Naive thymus-derived CD4-positive, alpha-beta T cell (primary cell): ENCODE measurements around the gene TMEM245. TPM values are rescaled to one million over a fixed set of nuclear protein-coding genes. Genes with fewer than 3 reads are reported as not detected.

Experiments
- ATAC-seq: fragments of 150-1000 bp; cut with Tn5 transposase; 2 replicates; pipeline ENCODE4 v1.10.0; 2021; ENCODE audit warnings: mild to moderate bottlenecking, moderate library complexity
- CTCF ChIA-PET: fragments of 350-600 bp; sonication (Branson Sonifier 250); formaldehyde crosslinking; loops from one replicate; lab custom pipeline; 2021; ENCODE audit warnings: antibody characterized with exemption; lab: Charles Lee
- POLR2A ChIA-PET: fragments of 350-600 bp; sonication (Branson Sonifier 250); formaldehyde crosslinking; loops from one replicate; lab custom pipeline; 2021; ENCODE audit warnings: antibody characterized with exemption, inconsistent platforms; lab: Charles Lee
- DNase-seq, 9 donors: peaks; one replicate each; pipeline versions ENCODE4 v3.0.0 to v3.0.0-alpha.2; 2020 to 2022; ENCODE audit warnings: mixed read lengths in 1 of 9
- H3K27ac ChIP-seq: one replicate; pipeline ENCODE4 v1.7.0; 2013; ENCODE audit warnings: mild to moderate bottlenecking, low read depth, low read length, moderate library complexity
- H3K27me3 ChIP-seq, 2 donors: one replicate each; pipeline ENCODE4 v1.7.0; 2013; ENCODE audit warnings: low read length in 2 of 2, mild to moderate bottlenecking in 2 of 2, moderate library complexity in 2 of 2; ENCODE audit not compliant: control insufficient read depth in 2 of 2, insufficient read depth in 2 of 2
- H3K36me3 ChIP-seq, 3 experiments: 1 replicate in 2 of 3; 2 replicates in 1 of 3; pipeline ENCODE4 v1.7.0; 2013; ENCODE audit warnings: low read length in 3 of 3, mild to moderate bottlenecking in 3 of 3, moderate library complexity in 1 of 3; ENCODE audit not compliant: insufficient read depth in 3 of 3, control insufficient read depth in 2 of 3
- H3K4me1 ChIP-seq, 2 donors: one replicate each; pipeline ENCODE4 v1.7.0; 2013; ENCODE audit warnings: low read length in 2 of 2, mild to moderate bottlenecking in 2 of 2, moderate library complexity in 1 of 2; ENCODE audit not compliant: control insufficient read depth in 2 of 2, insufficient read depth in 2 of 2
- H3K4me3 ChIP-seq: 2 replicates; pipeline ENCODE4 v1.7.0; 2013; ENCODE audit warnings: mild to moderate bottlenecking, low read length
- H3K9me3 ChIP-seq, 3 experiments: 1 replicate in 2 of 3; 2 replicates in 1 of 3; pipeline ENCODE4 v1.7.0; 2013; ENCODE audit warnings: low read length in 3 of 3; ENCODE audit not compliant: control insufficient read depth in 2 of 3
- H3K27ac Mint-ChIP-seq, 9 donors: one replicate each; pipeline ENCODE4 v1.8.0; 2020 to 2022; ENCODE audit warnings: mixed read lengths in 9 of 9, mild to moderate bottlenecking in 8 of 9, moderate library complexity in 5 of 9, inconsistent platforms in 2 of 9
- H3K27me3 Mint-ChIP-seq, 5 donors: one replicate each; pipeline ENCODE4 v1.8.0; 2021 to 2022; ENCODE audit warnings: mixed read lengths in 5 of 5, mild to moderate bottlenecking in 1 of 5
- H3K36me3 Mint-ChIP-seq, 5 donors: one replicate each; pipeline ENCODE4 v1.8.0; 2020 to 2022; ENCODE audit warnings: mixed read lengths in 5 of 5, mild to moderate bottlenecking in 3 of 5, inconsistent platforms in 1 of 5
- H3K4me1 Mint-ChIP-seq, 7 donors: one replicate each; pipeline ENCODE4 v1.8.0; 2020 to 2022; ENCODE audit warnings: mixed read lengths in 7 of 7, mild to moderate bottlenecking in 3 of 7, inconsistent platforms in 1 of 7
- H3K4me3 Mint-ChIP-seq, 10 donors: one replicate each; pipeline ENCODE4 v1.8.0; 2020 to 2022; ENCODE audit warnings: mild to moderate bottlenecking in 10 of 10, mixed read lengths in 10 of 10, moderate library complexity in 6 of 10, inconsistent platforms in 2 of 10
- H3K9me3 Mint-ChIP-seq, 11 donors: one replicate each; pipeline ENCODE4 v1.8.0; 2020 to 2022; ENCODE audit warnings: mixed read lengths in 11 of 11, mild to moderate bottlenecking in 4 of 11, inconsistent platforms in 1 of 11, moderate library complexity in 1 of 11
- intact Hi-C, 2 donors: fragments of 100-400 bp; cut with micrococcal nuclease; formaldehyde crosslinking; loops; one replicate each; pipeline ENCODE4 v1.15.1; 2023
- polyA plus RNA-seq, 2 donors: library from polyadenylated mRNA; unstranded; fragments of 300-500 nt; fragmentation: Illumina TruSeq; gene quantifications; one replicate each; pipeline ENCODE4 v1.2.3, GENCODE V29; 2021
- total RNA-seq, 6 experiments: library from RNA in 5 of 6; stranded (reverse) in 5 of 6; gene quantifications; 1 replicate in 5 of 6; 2 replicates in 1 of 6; pipeline ENCODE4 v1.2.3 and lab custom pipeline; 2021 to 2026

The TMEM245 gene
- total and polyA plus RNA-seq, 7 experiments from 2014 or later: 25.5 to 76.7 (median 29.2) TPM

DNA sequence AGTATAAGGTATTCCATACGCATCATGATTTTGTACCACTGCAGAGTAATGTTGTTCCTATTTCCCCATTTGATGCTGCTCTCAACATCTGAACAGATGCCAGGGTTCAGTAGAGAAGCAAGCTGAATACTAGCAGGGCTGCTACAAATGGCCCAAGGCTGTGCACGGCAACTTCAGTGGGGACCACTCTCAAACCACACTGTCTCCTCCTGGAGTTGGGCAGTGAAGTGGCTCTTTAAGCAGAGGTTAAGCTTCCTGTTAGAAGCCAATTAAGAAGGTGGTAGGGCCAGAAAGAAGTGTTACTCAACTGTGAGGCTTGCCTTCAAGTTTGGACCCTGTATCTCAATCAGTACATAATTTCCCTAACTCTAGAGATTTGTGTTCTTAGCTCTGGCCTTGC lies 32.0 kb downstream of the TMEM245 start:
- H3K9me3 ChIP-seq: no peaks in the 10 kb centered on the region
- Mint-ChIP-seq H3K36me3 (peaks cover 17 to 71% (median 42%) of the 10 kb centered on the region in 5 donors), H3K27me3 (no peaks in the 10 kb centered on the region), H3K27ac (peak overlapping the region in 1 of 9 donors; percentile 28), H3K4me1 (peaks cover 5 to 29% (median 15%) of the 10 kb centered on the region in 7 donors), H3K4me3 (no peak overlapping the region), H3K9me3 (no peaks in the 10 kb centered on the region)
- H3K36me3 ChIP-seq: peaks cover 11 to 55% (median 14%) of the 10 kb centered on the region in 3 experiments
- no peak overlapping the region for H3K27ac ChIP-seq
- no peak for DNase-seq
- intact Hi-C loops: loop anchor here in 1 of 2 donors (2.0 kb wide), 1 partner anchor 13 kb away; no protein-coding TSS in a partner anchor
- no peak overlapping the region for H3K4me3 ChIP-seq
- H3K27me3 ChIP-seq: no peaks in the 10 kb centered on the region
- H3K4me1 ChIP-seq: no peaks in the 10 kb centered on the region
- ChIA-PET CTCF (interaction anchor here (0.6 to 0.9 kb wide), 2 partner anchors 9 to 13 kb away, joined by 3 to 4 read pairs; no protein-coding TSS in a partner anchor), POLR2A (interaction anchor here (0.7 to 2.4 kb wide), 5 partner anchors 10 to 45 kb away, joined by 3 to 9 read pairs (median 3); no protein-coding TSS in a partner anchor)
- ATAC-seq: no peak

- intact Hi-C loops: loop anchor here in 1 of 2 donors (2.0 kb wide), 1 partner anchor 15 kb away; no protein-coding TSS in a partner anchor
- Histone ChIP-seq H3K36me3 (peaks cover 8 to 48% (median 14%) of the 10 kb centered on the region in 3 experiments), H3K4me1 (no peaks in the 10 kb centered on the region), H3K27me3 (no peaks in the 10 kb centered on the region), H3K4me3 (no peak overlapping the region), H3K27ac (no peak overlapping the region), H3K9me3 (no peaks in the 10 kb centered on the region)
- CTCF ChIA-PET: no interaction called here
- no peak overlapping the region for H3K4me3 Mint-ChIP-seq
- H3K36me3 Mint-ChIP-seq: peaks cover 8 to 59% (median 32%) of the 10 kb centered on the region in 5 donors
- ATAC-seq (peak; percentile 72), DNase-seq (no peak)
- peaks cover 6 to 20% (median 9%) of the 10 kb centered on the region in 7 donors for H3K4me1 Mint-ChIP-seq
- POLR2A ChIA-PET: no interaction called here
- H3K9me3 Mint-ChIP-seq: no peaks in the 10 kb centered on the region
- H3K27ac Mint-ChIP-seq: peak overlapping the region in 2 of 9 donors; percentile 31 to 43
- no peaks in the 10 kb centered on the region for H3K27me3 Mint-ChIP-seq
Measured at GRCh38 chr9:109086221-109086620, 33.5 kb downstream of the TMEM245 start.

GRCh38 chr9:109085510-109085909 lies 34.2 kb downstream of the TMEM245 start:
- DNase-seq (no peak), ATAC-seq (no peak)
- Histone ChIP-seq H3K4me1 (no peaks in the 10 kb centered on the region), H3K36me3 (peaks cover 8 to 42% (median 14%) of the 10 kb centered on the region in 3 experiments), H3K4me3 (no peak overlapping the region), H3K27me3 (no peaks in the 10 kb centered on the region), H3K9me3 (no peaks in the 10 kb centered on the region), H3K27ac (no peak overlapping the region)
- ChIA-PET POLR2A (no interaction called here), CTCF (no interaction called here)
- no peaks in the 10 kb centered on the region for H3K27me3 Mint-ChIP-seq
- no peaks in the 10 kb centered on the region for H3K9me3 Mint-ChIP-seq
- H3K4me1 Mint-ChIP-seq: peaks cover 6 to 17% (median 9%) of the 10 kb centered on the region in 7 donors
- H3K4me3 Mint-ChIP-seq: no peak overlapping the region
- H3K36me3 Mint-ChIP-seq: peaks cover 8 to 53% (median 28%) of the 10 kb centered on the region in 5 donors
- peak overlapping the region in 2 of 9 donors; percentile 5 to 13 for H3K27ac Mint-ChIP-seq
- intact Hi-C loops: loop anchor here in 1 of 2 donors (1.0 kb wide), 1 partner anchor 9 kb away; no protein-coding TSS in a partner anchor

DNA sequence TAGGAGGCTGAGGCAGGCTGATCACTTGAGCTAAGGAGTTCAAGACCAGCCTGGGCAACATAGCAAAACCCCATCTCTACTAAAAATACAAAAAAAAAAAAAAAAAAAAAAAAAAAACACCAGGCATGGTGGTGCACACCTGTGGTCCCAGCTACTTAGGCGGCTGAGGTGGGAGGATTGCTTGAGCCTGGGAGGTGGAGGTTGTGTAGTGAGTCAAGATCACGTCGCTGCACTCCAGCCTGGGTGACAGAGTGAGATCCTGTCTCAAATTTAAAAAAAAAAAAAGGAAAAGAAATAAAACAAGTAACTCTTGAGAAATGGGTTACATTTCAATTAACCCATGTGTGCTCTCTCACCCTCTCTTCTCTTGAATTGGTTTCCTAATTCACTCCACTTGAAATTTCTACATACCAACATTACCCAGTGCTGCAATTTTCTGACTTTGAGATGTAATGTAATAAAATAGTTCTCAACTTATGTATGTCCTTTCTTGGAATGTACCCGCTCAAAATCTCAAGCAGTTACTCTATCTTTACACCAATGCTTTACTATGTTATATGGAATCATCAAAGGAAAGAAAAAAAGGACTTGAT lies 35.8 kb downstream of the TMEM245 start:
- ATAC-seq (no peak), DNase-seq (no peak)
- Histone ChIP-seq H3K27me3 (no peaks in the 10 kb centered on the region), H3K4me1 (no peaks in the 10 kb centered on the region), H3K27ac (no peak overlapping the region), H3K4me3 (no peak overlapping the region), H3K9me3 (no peaks in the 10 kb centered on the region), H3K36me3 (peaks cover 18 to 43% (median 27%) of the 10 kb centered on the region in 3 experiments)
- peaks cover 15 to 60% (median 38%) of the 10 kb centered on the region in 5 donors for H3K36me3 Mint-ChIP-seq
- CTCF ChIA-PET: no interaction called here
- no peak overlapping the region for H3K4me3 Mint-ChIP-seq
- POLR2A ChIA-PET: interaction anchor here (0.5 to 0.7 kb wide), 2 partner anchors 27 to 36 kb away, joined by 3 read pairs; no protein-coding TSS in a partner anchor
- peak overlapping the region in 1 of 9 donors; percentile 16 for H3K27ac Mint-ChIP-seq
- peaks cover 6 to 17% (median 10%) of the 10 kb centered on the region in 7 donors for H3K4me1 Mint-ChIP-seq
- intact Hi-C loops: loop anchor here (2.0 to 5.0 kb wide), 2 partner anchors 15 to 33 kb away; partner anchors contain the start of gene TMEM245 (in 2 of the 2)
- H3K27me3 Mint-ChIP-seq: no peaks in the 10 kb centered on the region
- no peaks in the 10 kb centered on the region for H3K9me3 Mint-ChIP-seq

- peaks cover 22 to 60% (median 46%) of the 10 kb centered on the region in 5 donors for H3K36me3 Mint-ChIP-seq
- peaks cover 6 to 15% (median 10%) of the 10 kb centered on the region in 7 donors for H3K4me1 Mint-ChIP-seq
- no peaks in the 10 kb centered on the region for H3K9me3 Mint-ChIP-seq
- H3K27me3 Mint-ChIP-seq: no peaks in the 10 kb centered on the region
- ATAC-seq (no peak), DNase-seq (no peak)
- intact Hi-C loops: loop anchor here (2.0 to 5.0 kb wide), 2 partner anchors 14 to 34 kb away; partner anchors contain the start of gene TMEM245 (in 2 of the 2)
- Histone ChIP-seq H3K27me3 (no peaks in the 10 kb centered on the region), H3K27ac (no peak overlapping the region), H3K36me3 (peaks cover 18 to 41% (median 33%) of the 10 kb centered on the region in 3 experiments), H3K9me3 (no peaks in the 10 kb centered on the region), H3K4me1 (no peaks in the 10 kb centered on the region), H3K4me3 (no peak overlapping the region)
- CTCF ChIA-PET: interaction anchor here (0.7 kb wide), 1 partner anchor 251 kb away, joined by 3 read pairs; no protein-coding TSS in a partner anchor
- POLR2A ChIA-PET: interaction anchor here (0.9 kb wide), 1 partner anchor 10 kb away, joined by 3 read pairs; no protein-coding TSS in a partner anchor
- peak overlapping the region in 2 of 9 donors; percentile 24 to 82 for H3K27ac Mint-ChIP-seq
- H3K4me3 Mint-ChIP-seq: no peak overlapping the region
Measured at GRCh38 chr9:109083141-109083540, 36.6 kb downstream of the TMEM245 start.

GRCh38 chr9:109082091-109082620 lies 37.6 kb downstream of the TMEM245 start:
- no peak for DNase-seq
- Mint-ChIP-seq H3K9me3 (no peaks in the 10 kb centered on the region), H3K4me3 (no peak overlapping the region), H3K4me1 (peaks cover 6 to 13% (median 10%) of the 10 kb centered on the region in 7 donors), H3K27ac (peak overlapping the region in 1 of 9 donors; percentile 43), H3K36me3 (peaks cover 23 to 60% (median 38%) of the 10 kb centered on the region in 5 donors), H3K27me3 (no peaks in the 10 kb centered on the region)
- Histone ChIP-seq H3K9me3 (no peaks in the 10 kb centered on the region), H3K36me3 (peaks cover 18 to 34% (median 27%) of the 10 kb centered on the region in 3 experiments), H3K4me3 (no peak overlapping the region), H3K27ac (no peak overlapping the region), H3K4me1 (no peaks in the 10 kb centered on the region), H3K27me3 (no peaks in the 10 kb centered on the region)
- ChIA-PET CTCF (interaction anchor here (0.7 kb wide), 1 partner anchor 35 kb away, joined by 4 read pairs; no protein-coding TSS in a partner anchor), POLR2A (interaction anchor here (0.9 to 1.5 kb wide), 2 partner anchors 9 to 47 kb away, joined by 3 read pairs; no protein-coding TSS in a partner anchor)
- ATAC-seq: no peak
- intact Hi-C loops: loop anchor here (2.0 to 5.0 kb wide), 2 partner anchors 13 to 35 kb away; partner anchors contain the start of gene TMEM245 (in 2 of the 2)
